Measurements from ENCODE around the gene ARPC4.
"Not testable (repeated sequence)": the region's sequence is repeated elsewhere in the genome, so short reads cannot be mapped to it uniquely, and the experiment has no call there.

ARPC4 gene

GRCh38 chr3:9852528-9852927 is 59.6 kb downstream of the ARPC4 start:
- H3K4me3 ChIP-seq (replicated peaks; ENCODE audit: low read depth, low read length) = no peak overlapping the region
- TF ChIP-seq CTCF (IDR thresholded peaks at IDR 0.05; ENCODE audit: insufficient read depth, low read length, poor library complexity, severe bottlenecking) = no peak
- H3K27me3 ChIP-seq (replicated peaks; ENCODE audit: control insufficient read depth, insufficient read depth, low read length) = no peaks in the 10 kb centered on the region
- no peaks in the 10 kb centered on the region for H3K36me3 ChIP-seq (ENCODE audit: control insufficient read depth, insufficient read depth, low read length)
- DNase-seq (ENCODE audit: extremely low read depth, insufficient read length) = no peak

GRCh38 chr3:9854291-9854940 is 61.5 kb downstream of the ARPC4 start:
- not testable (repeated sequence) for DNase-seq (ENCODE audit: extremely low read depth, insufficient read length); H3K4me3 ChIP-seq (replicated peaks; ENCODE audit: low read depth, low read length); H3K27me3 ChIP-seq (replicated peaks; ENCODE audit: control insufficient read depth, insufficient read depth, low read length)

GRCh38 chr3:9855594-9855993 is 62.7 kb downstream of the ARPC4 start:
- no peak for TF ChIP-seq CTCF (IDR thresholded peaks at IDR 0.05; ENCODE audit: insufficient read depth, low read length, poor library complexity, severe bottlenecking)
- no peak for DNase-seq (ENCODE audit: extremely low read depth, insufficient read length)
- no peaks in the 10 kb centered on the region for H3K36me3 ChIP-seq (ENCODE audit: control insufficient read depth, insufficient read depth, low read length)
- no peak overlapping the region for H3K4me3 ChIP-seq (replicated peaks; ENCODE audit: low read depth, low read length)
- no peaks in the 10 kb centered on the region for H3K27me3 ChIP-seq (replicated peaks; ENCODE audit: control insufficient read depth, insufficient read depth, low read length)

More at GRCh38 chr3:9854291-9854940, 61.5 kb downstream of the ARPC4 start:
- H3K36me3 ChIP-seq (ENCODE audit: control insufficient read depth, insufficient read depth, low read length) = not testable (repeated sequence)
